Progenitor cell of endocrine pancreas (in vitro differentiated cells): ENCODE data around the gene LMO4. TPM values are rescaled to one million over a fixed set of nuclear protein-coding genes. Genes with fewer than 3 reads are reported as not detected.

Experiments used
- DNase-seq: peaks from one replicate; pipeline ENCODE4 v3.0.0; 2021; ENCODE audit warnings: low spot score; ENCODE audit not compliant: unreplicated experiment
- H3K27ac Mint-ChIP-seq: 2 replicates; pipeline ENCODE4 v1.8.0; 2021; ENCODE audit warnings: mild to moderate bottlenecking, moderate library complexity, mixed read lengths
- H3K27me3 Mint-ChIP-seq: 2 replicates; pipeline ENCODE4 v1.8.0; 2021; ENCODE audit warnings: mixed read lengths
- H3K36me3 Mint-ChIP-seq: 2 replicates; pipeline ENCODE4 v1.8.0; 2022; ENCODE audit warnings: mixed read lengths; ENCODE audit not compliant: insufficient read depth
- H3K4me1 Mint-ChIP-seq: 2 replicates; pipeline ENCODE4 v1.8.0; 2021; ENCODE audit warnings: low read depth, mixed read lengths
- H3K4me3 Mint-ChIP-seq: 2 replicates; pipeline ENCODE4 v1.8.0; 2021; ENCODE audit warnings: low read depth, mild to moderate bottlenecking, moderate library complexity, mixed read lengths
- H3K9me3 Mint-ChIP-seq: 2 replicates; pipeline ENCODE4 v1.8.0; 2021; ENCODE audit warnings: low read depth, mixed read lengths
- total RNA-seq: library from RNA; stranded (reverse); gene quantifications from 2 replicates; pipeline ENCODE4 v1.2.1, GENCODE V29; 2021
- TF ChIP-seq, protein P1 (sequence below): fragments of 200-600 bp; sonication (generic); IDR thresholded peaks from one replicate; pipeline ENCODE4 v1.5.0; 2021; ENCODE audit warnings: antibody characterized with exemption, mild to moderate bottlenecking; ENCODE audit not compliant: unreplicated experiment

LMO4 gene
- total RNA-seq, 1 donor from 2014 or later, result 64.2 TPM

DNA sequence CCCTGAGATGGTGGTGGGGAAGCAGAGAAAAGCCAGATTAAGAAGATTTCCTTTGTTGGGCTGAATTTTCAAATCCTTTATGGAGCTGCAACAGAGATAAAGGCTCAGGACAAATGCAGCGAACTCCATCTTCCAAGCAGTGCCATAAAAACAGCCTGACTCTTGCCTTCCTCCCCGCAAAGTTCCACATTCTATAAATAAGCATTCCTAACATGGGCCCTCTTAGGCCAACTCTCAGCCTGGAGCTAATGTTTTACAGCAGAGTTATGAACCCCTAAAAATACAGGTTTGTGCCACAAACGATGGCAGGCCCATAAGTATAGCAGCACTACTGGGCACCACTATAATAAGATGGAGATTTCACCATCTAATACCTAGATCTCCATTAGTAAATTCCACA lies 27.2 kb downstream of the LMO4 start:
- Mint-ChIP-seq H3K9me3 (no peaks in the 10 kb centered on the region), H3K4me1 (no peaks in the 10 kb centered on the region), H3K36me3 (no peaks in the 10 kb centered on the region), H3K27ac (no peak overlapping the region), H3K27me3 (no peaks in the 10 kb centered on the region), H3K4me3 (no peak overlapping the region)
- no peak for DNase-seq
- TF ChIP-seq, protein P1, sequence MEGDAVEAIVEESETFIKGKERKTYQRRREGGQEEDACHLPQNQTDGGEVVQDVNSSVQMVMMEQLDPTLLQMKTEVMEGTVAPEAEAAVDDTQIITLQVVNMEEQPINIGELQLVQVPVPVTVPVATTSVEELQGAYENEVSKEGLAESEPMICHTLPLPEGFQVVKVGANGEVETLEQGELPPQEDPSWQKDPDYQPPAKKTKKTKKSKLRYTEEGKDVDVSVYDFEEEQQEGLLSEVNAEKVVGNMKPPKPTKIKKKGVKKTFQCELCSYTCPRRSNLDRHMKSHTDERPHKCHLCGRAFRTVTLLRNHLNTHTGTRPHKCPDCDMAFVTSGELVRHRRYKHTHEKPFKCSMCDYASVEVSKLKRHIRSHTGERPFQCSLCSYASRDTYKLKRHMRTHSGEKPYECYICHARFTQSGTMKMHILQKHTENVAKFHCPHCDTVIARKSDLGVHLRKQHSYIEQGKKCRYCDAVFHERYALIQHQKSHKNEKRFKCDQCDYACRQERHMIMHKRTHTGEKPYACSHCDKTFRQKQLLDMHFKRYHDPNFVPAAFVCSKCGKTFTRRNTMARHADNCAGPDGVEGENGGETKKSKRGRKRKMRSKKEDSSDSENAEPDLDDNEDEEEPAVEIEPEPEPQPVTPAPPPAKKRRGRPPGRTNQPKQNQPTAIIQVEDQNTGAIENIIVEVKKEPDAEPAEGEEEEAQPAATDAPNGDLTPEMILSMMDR, result no peak

DNA sequence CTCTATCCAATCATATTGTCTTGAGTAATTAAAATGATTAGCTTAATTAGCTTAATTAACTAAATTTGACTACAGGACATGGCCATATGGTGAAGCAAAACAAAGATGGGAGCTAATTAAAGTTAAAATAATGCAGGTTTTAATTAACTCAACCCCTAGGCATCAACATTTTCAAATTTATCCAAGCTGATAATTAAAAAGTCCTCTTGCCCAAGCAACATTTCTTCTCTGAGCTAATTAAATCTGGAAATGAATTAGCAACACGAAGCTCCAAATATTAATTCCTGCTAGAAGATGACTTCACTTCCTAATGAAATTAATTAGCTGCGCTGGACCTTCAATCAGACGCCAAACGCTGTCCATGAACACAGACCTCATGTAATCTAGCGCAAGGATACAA lies 27.9 kb downstream of the LMO4 start:
- Mint-ChIP-seq H3K9me3 (no peaks in the 10 kb centered on the region), H3K27ac (no peak overlapping the region), H3K27me3 (no peaks in the 10 kb centered on the region), H3K4me3 (no peak overlapping the region), H3K4me1 (no peaks in the 10 kb centered on the region), H3K36me3 (no peaks in the 10 kb centered on the region)
- TF ChIP-seq, protein P1, result no peak
- DNase-seq, result no peak

DNA sequence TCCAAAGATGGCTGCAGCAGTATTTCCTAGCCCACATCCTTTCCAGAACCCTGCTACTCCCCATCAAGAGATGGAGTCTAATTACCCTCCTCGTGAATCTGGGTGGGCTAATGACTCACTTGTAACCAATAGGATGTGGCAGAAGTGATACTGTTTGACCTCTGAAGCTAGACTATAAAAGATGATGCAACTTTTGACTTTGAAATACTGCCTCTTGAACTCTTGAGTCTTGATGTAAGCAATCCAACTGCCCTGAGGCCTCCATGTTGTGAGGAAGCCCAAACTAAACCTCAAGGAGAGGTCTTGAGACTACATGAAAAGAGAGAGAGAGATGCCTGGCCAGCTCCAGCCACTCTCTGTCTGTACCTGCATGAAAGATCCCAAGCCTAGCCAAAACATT lies 29.5 kb downstream of the LMO4 start:
- TF ChIP-seq, protein P1, result no peak
- peaks cover 6% of the 10 kb centered on the region for H3K4me1 Mint-ChIP-seq
- no peaks in the 10 kb centered on the region for H3K36me3 Mint-ChIP-seq
- DNase-seq, result no peak
- H3K27me3 Mint-ChIP-seq, result no peaks in the 10 kb centered on the region
- no peak overlapping the region for H3K27ac Mint-ChIP-seq
- no peak overlapping the region for H3K4me3 Mint-ChIP-seq
- no peaks in the 10 kb centered on the region for H3K9me3 Mint-ChIP-seq

DNA sequence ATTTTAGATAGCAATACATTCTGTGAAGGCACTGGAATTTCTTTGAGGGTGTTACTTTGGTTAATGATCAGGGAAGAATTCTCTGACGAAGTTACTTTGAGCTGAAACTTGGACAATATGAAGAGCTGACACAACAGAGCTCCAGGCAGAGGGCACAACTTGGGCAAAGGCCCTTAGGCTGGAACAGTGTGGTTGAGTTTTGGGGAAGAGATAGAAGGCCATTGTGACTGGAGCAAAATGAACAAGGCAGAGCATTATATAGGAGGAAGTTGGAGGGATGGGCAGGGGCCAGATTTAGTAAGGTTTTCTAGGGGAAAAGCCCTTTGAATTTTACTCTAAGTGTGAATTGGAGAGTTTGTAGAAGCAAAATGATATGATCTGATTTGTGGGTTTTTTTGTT lies 30.9 kb downstream of the LMO4 start:
- no peak overlapping the region for H3K27ac Mint-ChIP-seq
- no peaks in the 10 kb centered on the region for H3K9me3 Mint-ChIP-seq
- no peaks in the 10 kb centered on the region for H3K27me3 Mint-ChIP-seq

DNA sequence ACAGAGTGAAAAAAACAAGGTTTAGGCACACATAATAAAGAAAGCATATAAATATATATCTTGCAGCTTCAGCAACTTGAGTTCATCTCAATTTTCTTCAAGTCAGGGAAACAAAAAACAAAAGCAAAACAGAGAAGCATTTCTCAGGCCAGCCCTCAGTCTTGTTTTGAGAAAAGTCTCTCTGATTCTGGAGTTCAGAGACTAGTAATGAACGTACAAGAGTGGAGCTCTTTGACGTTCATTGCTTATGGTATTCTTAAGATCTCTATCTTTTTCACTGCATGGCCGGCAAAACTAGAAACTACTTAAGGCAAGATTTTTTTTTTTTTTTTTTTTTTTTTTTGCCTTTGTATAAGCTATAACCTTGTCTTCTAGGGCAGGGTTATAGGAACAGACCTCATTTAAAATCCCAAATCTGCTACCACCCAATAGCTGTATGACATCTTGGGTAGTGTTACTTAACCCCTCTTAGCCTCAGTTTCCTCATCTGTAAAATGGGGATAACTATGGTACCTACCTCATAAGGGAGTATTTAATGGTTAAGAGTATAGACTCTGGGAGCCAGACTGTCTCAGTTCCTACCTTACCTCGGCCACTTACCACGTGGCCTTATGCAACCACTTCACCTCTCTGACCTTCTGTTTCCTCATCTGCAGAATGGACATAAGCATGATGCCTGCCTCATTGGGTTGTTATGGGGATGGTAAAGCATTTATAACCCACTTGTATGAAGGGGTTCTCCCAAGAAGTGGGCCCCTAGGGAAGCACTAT lies 33.6 kb downstream of the LMO4 start:
- Mint-ChIP-seq H3K36me3 (peaks cover 1% of the 10 kb centered on the region), H3K4me1 (peaks cover 7% of the 10 kb centered on the region), H3K9me3 (peaks cover 8% of the 10 kb centered on the region), H3K4me3 (no peak overlapping the region), H3K27ac (no peak overlapping the region), H3K27me3 (no peaks in the 10 kb centered on the region)
- TF ChIP-seq, protein P1, result no peak
- DNase-seq, result no peak

More for the DNA sequence above, 30.9 kb downstream of the LMO4 start:
- Mint-ChIP-seq H3K4me3 (no peak overlapping the region), H3K36me3 (no peaks in the 10 kb centered on the region), H3K4me1 (peaks cover 7% of the 10 kb centered on the region)
- no peak for DNase-seq
- TF ChIP-seq, protein P1, result no peak
